IPS-NIHi7 (cell line): ENCODE measurements around the gene CDK14.

Source experiments
- DNase-seq: peaks from one replicate; pipeline ENCODE4 v3.0.0; 2012; ENCODE audit warnings: mixed read lengths; ENCODE audit errors: extremely low spot score

The CDK14 gene

GRCh38 chr7:90946730-90947501 lies 350.8 kb downstream of the CDK14 start:
- no peak for DNase-seq

GRCh38 chr7:90948085-90948484 lies 352.0 kb downstream of the CDK14 start:
- DNase-seq, result no peak

GRCh38 chr7:90951229-90951628 lies 355.1 kb downstream of the CDK14 start:
- no peak for DNase-seq

GRCh38 chr7:90951986-90952954 lies 356.1 kb downstream of the CDK14 start:
- no peak for DNase-seq

- no peak for DNase-seq
Measured at GRCh38 chr7:90955641-90956207, 359.6 kb downstream of the CDK14 start.

- DNase-seq, result no peak
Measured at GRCh38 chr7:90957883-90958282, 361.8 kb downstream of the CDK14 start.

GRCh38 chr7:90958647-90959046 lies 362.5 kb downstream of the CDK14 start:
- no peak for DNase-seq

GRCh38 chr7:90961037-90961725 lies 365.1 kb downstream of the CDK14 start:
- DNase-seq, result no peak

DNA sequence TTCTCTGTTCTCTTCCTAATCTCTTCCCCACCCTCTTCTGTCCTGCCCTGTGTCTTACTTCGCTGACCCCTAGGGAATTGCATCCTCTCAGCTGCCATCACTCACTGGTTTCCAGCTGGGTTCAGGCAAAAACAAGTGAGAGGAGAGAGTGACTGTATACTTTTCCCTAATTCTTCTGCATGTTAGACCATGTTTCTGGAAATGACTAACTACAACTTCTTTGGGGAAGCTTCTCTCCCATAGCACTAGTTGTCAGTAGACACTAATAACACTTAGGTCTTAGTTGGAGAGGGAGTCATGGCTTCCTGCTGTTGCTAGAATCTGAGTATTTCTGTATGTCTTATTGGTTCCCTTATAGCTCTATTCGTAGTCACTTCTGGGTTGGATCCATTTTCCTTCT lies 369.1 kb downstream of the CDK14 start:
- DNase-seq, result no peak

DNA sequence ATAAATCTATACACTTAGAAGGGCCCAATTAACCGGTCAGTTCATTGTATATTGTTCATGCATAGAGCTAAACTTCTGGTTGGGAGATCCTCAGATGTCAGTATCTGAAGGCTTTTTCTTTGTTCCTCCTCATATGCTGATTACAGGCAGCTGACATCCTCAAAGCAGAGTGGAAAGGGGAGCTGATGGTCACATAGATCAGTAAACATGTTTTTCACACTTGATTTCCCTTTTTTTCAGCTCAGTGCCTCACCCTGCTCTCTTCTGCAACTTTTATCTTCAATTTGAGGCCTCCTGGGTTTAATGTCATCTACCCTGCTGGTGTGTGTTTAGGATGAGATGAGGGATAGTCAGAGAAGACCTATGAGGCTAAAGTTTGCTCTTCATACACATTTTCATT lies 370.2 kb downstream of the CDK14 start:
- DNase-seq, result no peak

DNA sequence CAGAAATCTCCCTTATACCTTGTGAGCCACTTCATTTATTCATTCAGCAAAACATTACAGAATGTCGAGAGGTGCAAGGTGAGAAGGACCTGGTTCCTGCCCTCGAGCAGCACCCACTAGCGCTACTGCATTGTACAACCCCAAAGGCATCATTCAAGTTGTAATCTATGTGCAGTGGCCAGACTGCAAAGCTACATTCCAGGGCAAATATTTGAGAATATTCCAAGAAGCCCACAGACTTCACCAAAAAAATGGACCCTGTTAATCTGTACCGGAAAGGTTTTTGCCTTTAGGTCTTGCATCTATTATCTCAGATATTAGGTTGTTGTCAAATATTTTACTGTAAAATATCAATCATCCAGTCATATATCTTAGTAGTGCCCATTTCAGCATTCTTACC lies 372.8 kb downstream of the CDK14 start:
- no peak for DNase-seq

DNA sequence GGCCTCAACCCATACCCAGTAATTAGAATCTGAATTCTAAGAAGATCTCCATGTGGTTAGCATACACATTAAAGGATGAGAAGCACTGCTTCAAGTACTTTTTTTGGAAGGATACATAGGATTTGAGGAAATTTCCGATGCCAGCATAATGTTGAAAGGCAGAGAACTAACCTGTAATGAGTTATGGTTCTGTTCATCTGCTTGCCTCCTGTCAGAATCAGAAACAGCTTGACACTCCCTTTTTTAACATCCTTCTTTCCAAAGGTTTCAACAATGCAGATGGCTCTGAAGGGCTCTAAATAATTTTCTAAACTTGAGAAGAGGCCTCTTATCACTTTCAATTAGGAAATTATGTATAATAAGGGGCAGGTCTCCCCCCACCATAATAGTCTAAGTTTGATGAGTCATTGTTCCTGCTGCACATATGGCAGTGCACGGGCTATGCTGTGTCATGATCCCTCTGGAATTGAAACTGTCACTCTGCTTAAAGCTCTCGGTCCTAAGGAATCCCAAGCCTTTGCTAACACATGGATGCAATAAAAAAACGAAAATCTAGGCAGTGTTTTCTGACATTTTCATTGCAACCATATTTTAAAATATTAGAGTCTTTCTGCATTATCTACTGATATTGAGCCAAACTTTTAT lies 376.9 kb downstream of the CDK14 start:
- DNase-seq, result no peak

DNA sequence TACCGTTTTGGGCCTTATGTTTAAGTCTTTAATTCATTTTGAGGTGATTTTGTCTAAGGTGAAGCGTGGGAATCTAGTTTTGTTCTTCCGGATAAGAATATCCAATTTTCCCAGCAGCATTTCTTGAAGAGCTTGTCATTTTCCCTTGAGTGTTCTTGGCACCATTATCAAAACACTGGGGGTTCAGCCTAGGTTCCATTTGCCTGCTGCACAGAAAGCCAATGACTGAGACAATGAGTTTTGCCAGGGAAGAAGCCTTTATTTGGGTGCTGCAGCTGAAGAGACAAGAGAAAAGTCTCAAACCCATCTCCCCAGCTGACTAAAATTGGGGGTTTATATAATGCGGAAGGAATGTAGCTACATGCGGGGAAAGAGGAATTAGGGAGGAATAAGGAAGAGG lies 380.9 kb downstream of the CDK14 start:
- no peak for DNase-seq

- DNase-seq, result no peak
Measured at GRCh38 chr7:90980545-90980944, 384.4 kb downstream of the CDK14 start.

GRCh38 chr7:90982228-90982627 lies 386.1 kb downstream of the CDK14 start:
- no peak for DNase-seq

DNA sequence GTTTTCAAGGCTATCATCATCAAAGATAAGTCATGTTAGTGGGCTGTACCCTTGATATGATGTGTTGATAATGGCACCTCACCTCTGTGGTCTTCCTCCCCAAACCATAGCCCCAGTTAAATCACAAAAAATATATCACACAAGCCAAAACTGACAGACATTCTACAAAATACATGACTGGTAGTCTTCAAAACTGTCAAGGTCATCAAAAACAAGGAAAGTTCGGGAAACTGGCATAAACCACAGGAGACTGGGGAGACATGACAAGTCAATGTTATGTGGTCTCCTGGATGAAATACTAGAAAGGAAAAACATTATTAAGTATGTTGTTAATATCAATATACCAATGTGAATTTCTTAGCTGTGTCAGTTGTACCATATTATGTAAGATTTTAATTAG lies 388.6 kb downstream of the CDK14 start:
- DNase-seq, result no peak

DNA sequence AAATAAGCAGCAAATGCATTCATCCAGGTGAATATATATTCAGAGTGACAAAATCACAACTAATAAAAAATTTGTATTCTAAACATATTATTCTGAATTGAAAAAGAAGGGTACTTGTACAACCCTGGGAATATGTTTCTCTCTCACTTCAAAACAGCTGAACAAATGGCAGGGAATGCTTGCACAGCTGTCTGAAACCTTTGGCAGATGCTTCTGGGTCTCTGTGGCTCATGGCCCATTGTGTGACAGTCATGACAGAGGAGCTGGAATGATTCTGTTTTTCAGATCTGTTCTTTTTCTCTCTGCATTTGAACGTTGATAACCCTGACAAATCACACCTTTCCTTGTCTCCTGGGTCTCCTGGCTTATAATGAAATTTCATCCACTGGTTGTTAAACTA lies 392.4 kb downstream of the CDK14 start:
- no peak for DNase-seq

DNA sequence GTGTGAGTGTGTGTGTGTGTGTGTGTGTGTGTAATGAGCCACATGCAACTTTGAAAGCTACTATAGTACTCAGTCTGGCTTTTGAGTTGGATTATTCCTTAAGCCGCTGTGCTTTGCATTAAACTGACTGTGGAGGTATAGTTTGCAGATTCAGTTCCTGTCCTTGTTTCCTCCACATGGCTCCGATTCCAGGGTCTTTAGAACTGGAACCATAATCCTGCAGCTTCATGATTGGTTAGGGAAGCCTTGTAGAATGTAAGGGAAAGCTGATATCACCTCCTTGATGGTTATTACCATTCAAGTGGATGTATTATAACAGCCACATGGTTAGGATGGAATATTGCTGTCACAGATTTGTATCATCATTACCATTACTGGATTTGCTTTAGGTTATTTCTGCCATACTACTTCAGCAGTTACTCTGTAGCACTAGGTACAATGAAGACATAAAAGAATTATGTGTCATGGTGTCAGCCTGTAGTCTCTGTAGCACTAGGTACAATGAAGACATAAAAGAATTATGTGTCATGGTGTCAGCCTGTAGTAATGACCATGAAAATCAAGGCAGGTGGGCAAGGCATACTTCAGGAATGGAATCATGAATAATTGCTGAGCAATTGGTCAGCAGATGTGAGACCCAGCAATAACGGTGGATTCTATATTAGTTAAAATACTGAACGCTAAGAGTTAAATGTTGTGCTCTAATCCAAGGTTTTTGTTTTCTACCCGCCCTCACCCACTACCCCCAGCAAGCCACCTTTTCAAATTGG lies 393.1 kb downstream of the CDK14 start:
- DNase-seq, result no peak

GRCh38 chr7:90994121-90994520 lies 398.0 kb downstream of the CDK14 start:
- no peak for DNase-seq

DNA sequence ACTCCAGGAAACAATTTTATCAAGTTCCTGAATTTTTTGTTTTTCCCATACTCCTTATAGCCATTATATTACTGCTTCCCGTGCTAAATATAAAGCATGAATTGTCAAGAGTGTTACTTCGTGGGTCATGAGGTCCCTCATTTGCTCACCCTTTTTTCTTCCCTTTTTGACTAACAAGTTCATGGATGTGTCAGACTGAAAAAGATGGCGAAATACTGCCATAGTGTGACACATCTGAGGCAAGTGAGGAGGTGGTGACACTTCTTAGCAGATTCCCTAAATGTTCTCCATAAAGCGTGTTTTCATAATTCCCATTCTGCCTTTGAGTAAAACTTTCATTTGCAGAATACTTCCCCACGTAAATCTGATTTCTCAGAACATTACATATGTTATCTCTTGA lies 398.5 kb downstream of the CDK14 start:
- DNase-seq, result no peak

GRCh38 chr7:90995996-90996395 lies 399.9 kb downstream of the CDK14 start:
- DNase-seq, result no peak
